BJ (cell line): ENCODE results near the gene KRT8. TPM values are rescaled to one million over a fixed set of nuclear protein-coding genes. Genes with fewer than 3 reads are reported as not detected.

Source experiments
- CTCF ChIA-PET: fragments of 350-600 bp; formaldehyde crosslinking; extraction: SDS; loops from one replicate; lab custom pipeline; 2021; ENCODE audit warnings: antibody characterized with exemption, inconsistent platforms; lab: Yijun Ruan, JAX
- POLR2A ChIA-PET: fragments of 300-600 bp; sonication (Branson Sonifier 250); formaldehyde crosslinking; extraction: SDS; loops from one replicate; lab custom pipeline; 2021; ENCODE audit warnings: antibody characterized with exemption; lab: Charles Lee
- DNase-seq: peaks from one replicate; pipeline ENCODE4 v3.0.0-alpha.2; 2011; ENCODE audit warnings: low read depth
- H3K27me3 ChIP-seq: 2 replicates; pipeline ENCODE4 v1.6.0; 2011; ENCODE audit warnings: low read length; ENCODE audit not compliant: control insufficient read depth, insufficient read depth
- H3K36me3 ChIP-seq: 2 replicates; pipeline ENCODE4 v1.5.1; 2011; ENCODE audit warnings: low read length; ENCODE audit not compliant: control insufficient read depth, insufficient read depth
- H3K4me3 ChIP-seq: 2 replicates; pipeline ENCODE4 v1.5.1; 2011; ENCODE audit warnings: low read depth, mild to moderate bottlenecking, control low read depth, low read length
- CTCF ChIP-seq: IDR thresholded peaks from 2 replicates; pipeline ENCODE4 v1.5.1; 2011; ENCODE audit warnings: low read depth, mild to moderate bottlenecking, control low read depth, inconsistent platforms, low read length, moderate library complexity; ENCODE audit not compliant: insufficient read depth
- polyA plus RNA-seq: library from polyadenylated mRNA; depleted of rRNA; stranded (reverse); fragments of >200 nt; gene quantifications from 2 replicates; pipeline ENCODE4 v1.2.3, GENCODE V29; 2011

The KRT8 gene
- polyA plus RNA-seq, 1 experiment: 41.6 TPM

- Histone ChIP-seq H3K36me3 (no peaks in the 10 kb centered on the region), H3K4me3 (no peak overlapping the region), H3K27me3 (no peaks in the 10 kb centered on the region; the same call in 1 of the 2 replicates)
- DNase-seq: no peak
- POLR2A ChIA-PET: no interaction called here
- TF ChIP-seq CTCF: no peak
- CTCF ChIA-PET: interaction anchor here (1.2 to 3.0 kb wide), 6 partner anchors 9 to 71 kb away, joined by 3 to 16 read pairs (median 6); no protein-coding TSS in a partner anchor
Observed at GRCh38 chr12:52909331-52909730, 4.5 kb upstream of the KRT8 start.

- Histone ChIP-seq H3K36me3 (no peaks in the 10 kb centered on the region), H3K4me3 (no peak overlapping the region), H3K27me3 (no peaks in the 10 kb centered on the region)
- ChIA-PET CTCF (interaction anchor here (1.2 to 6.3 kb wide), 3 partner anchors 23 to 73 kb away, joined by 4 to 23 read pairs (median 16); no protein-coding TSS in a partner anchor), POLR2A (interaction anchor here (0.6 kb wide), 3 partner anchors 33 to 55 kb away, joined by 3 to 4 read pairs (median 3); no protein-coding TSS in a partner anchor)
- TF ChIP-seq CTCF: no peak
- DNase-seq: no peak
Observed at GRCh38 chr12:52907092-52907810, 2.4 kb upstream of the KRT8 start.

- CTCF ChIA-PET: interaction anchor here (1.2 to 6.3 kb wide), 4 partner anchors 9 to 74 kb away, joined by 4 to 23 read pairs (median 4); no protein-coding TSS in a partner anchor
- TF ChIP-seq CTCF: no peak
- peaks cover 2% of the 10 kb centered on the region for H3K36me3 ChIP-seq
- H3K4me3 ChIP-seq: no peak overlapping the region
- no peak for DNase-seq
- no peaks in the 10 kb centered on the region for H3K27me3 ChIP-seq
- POLR2A ChIA-PET: no interaction called here
Observed at GRCh38 chr12:52906191-52906601, 1.3 kb upstream of the KRT8 start.

GRCh38 chr12:52903855-52904508 is 894 bp downstream of the KRT8 start:
- CTCF ChIA-PET: interaction anchor here (0.7 to 6.3 kb wide), 4 partner anchors 19 to 77 kb away, joined by 3 to 23 read pairs (median 6); no protein-coding TSS in a partner anchor
- peaks cover 5% of the 10 kb centered on the region for H3K36me3 ChIP-seq
- POLR2A ChIA-PET: no interaction called here
- peak overlapping the region; percentile 14; the same call in 1 of the 2 replicates for H3K4me3 ChIP-seq
- no peak for DNase-seq
- H3K27me3 ChIP-seq: no peaks in the 10 kb centered on the region
- no peak for TF ChIP-seq CTCF
